Right renal cortex interstitium (tissue), 3 donors: Measurements from ENCODE around the gene TBX15. TPM values are rescaled to one million over a fixed set of nuclear protein-coding genes. Genes with fewer than 3 reads are reported as not detected.

ENCODE experiments used
- DNase-seq, 3 donors: peaks; one replicate each; pipeline ENCODE4 v3.0.0-alpha.2; 2013; ENCODE audit warnings: low read depth in 3 of 3, low spot score in 2 of 3
- polyA plus RNA-seq, 3 donors: library from polyadenylated mRNA; unstranded; fragments of 120-200 nt; gene quantifications; one replicate each; pipeline ENCODE4 v1.2.1, GENCODE V29; 2013; ENCODE audit not compliant: insufficient read length in 3 of 3

Gene TBX15
- polyA plus RNA-seq, 3 donors: 0.17 to 0.49 (median 0.31) TPM

DNA sequence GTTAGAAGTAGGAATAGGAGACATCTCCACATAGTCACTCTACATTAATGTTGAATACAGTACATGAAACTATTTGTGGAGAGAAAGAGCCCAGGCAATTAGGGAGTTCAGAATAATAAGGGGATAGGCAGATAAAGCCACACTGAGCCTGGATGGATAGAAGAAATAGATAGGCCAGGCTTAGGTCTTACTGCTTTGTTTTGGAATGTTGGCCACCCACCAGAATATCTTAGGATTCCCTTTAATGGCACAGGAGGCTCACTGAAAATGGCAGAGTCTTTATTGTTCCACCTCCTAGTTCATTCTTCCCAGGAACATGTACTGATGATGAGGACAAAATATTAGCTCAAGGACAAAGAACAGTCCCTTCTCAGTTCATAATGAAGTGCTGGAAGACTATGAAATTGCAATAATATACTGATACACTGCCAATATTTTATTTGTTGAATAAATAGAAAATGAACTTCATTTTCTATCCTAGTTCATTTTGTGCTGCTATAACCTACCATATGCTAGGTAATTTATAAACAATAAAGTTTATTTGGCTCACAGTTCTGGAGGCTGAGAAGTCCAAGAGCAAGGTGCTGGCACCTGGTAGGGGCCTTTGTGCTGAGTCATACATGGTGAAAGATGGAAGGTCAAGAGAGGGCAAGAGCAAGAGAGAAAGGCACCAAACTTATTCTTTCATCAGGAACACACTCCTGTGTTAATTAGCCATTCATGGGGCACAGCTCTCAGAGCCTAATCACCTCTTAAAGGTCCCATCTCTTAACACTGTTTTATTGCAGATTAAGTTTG, 87.3 kb downstream of the TBX15 start:
- no peak for DNase-seq

GRCh38 chr1:118899340-118899739, 88.8 kb downstream of the TBX15 start:
- no peak for DNase-seq

DNA sequence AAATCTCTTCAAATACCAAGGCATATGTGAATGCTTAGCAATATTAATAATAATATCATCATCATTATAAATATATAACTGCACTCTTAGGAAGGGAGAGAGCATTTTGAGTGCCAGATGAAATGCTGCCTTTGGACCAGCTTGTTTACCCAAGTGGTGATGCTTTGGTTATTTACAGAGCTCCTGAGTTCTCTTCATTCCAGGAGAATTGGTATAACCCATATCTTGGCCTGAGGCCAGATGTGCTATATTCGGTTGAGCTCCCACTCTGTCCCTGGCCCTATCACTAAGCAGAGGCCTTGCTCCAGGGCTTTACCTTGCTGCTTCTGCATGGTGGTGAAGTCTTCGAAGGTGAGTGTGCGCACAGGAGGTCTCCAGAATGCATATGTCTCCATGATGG, 89.4 kb downstream of the TBX15 start:
- DNase-seq: no peak

DNA sequence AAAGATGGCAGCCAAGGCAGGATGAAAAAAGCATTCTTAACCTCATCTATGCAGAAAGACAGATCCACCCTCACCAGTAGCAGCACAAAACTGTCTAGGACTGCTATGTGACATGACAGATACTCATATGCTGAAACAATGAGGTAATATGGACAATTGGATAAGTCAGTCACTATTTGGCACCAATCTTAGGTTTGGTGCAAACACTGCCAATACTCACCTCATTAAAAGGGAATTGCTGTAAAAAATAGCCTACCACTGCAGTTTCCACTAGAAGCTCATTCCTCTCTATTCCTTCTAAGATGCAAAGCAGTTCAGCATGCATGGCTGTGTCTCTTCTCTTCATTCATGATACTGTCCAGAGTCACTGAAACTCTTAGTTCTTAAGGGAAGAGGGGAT, 91.7 kb downstream of the TBX15 start:
- DNase-seq: no peak

- DNase-seq: no peak
These were observed 93.3 kb downstream of the TBX15 start for GRCh38 chr1:118894836-118895235.

GRCh38 chr1:118890851-118891384, 97.2 kb downstream of the TBX15 start:
- DNase-seq: no peak

- DNase-seq: no peak
These were observed 103.2 kb downstream of the TBX15 start for GRCh38 chr1:118884946-118885345.

DNA sequence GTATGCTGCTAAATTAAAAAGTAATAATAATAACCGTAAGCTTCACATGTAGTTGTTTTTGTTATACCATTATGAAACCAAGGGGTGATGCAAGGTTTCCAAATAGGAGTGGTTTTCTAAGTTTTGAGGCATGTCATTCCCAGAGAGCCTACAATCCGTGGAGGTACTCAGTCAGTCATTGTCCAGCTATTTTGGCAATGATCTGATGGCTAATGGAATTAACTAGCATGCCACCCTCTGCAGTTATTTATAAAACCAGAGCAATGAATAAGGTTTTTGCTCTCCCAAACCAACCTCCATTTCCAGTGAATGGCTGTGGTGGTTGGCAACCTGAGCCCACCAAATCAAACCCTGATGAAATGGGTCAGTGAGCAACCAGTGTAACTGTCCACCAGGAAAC, 106.4 kb downstream of the TBX15 start:
- DNase-seq: no peak

DNA sequence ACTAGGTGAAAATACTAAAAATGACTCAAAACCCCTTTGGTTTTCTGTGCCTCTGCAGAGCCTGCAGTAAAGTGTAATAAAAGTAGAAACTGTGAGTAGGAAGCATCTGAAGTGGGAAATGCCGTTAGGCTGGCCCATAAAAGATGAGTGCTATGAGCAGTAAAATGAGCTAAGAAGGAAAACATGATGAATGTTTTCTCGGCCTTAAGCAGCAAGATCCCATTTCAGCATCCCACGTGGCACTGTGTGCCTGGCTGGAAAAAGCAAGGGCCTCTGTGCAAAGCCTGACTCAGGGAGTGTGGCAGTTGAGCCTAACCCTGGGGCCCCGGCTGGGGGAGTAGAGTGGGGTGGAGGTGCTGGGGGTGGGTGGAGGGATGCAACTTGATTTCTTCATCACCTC, 109.5 kb downstream of the TBX15 start:
- DNase-seq: no peak

GRCh38 chr1:118877668-118878396, 110.3 kb downstream of the TBX15 start:
- DNase-seq: no peak

GRCh38 chr1:118871582-118872171, 116.5 kb downstream of the TBX15 start:
- DNase-seq: no peak

DNA sequence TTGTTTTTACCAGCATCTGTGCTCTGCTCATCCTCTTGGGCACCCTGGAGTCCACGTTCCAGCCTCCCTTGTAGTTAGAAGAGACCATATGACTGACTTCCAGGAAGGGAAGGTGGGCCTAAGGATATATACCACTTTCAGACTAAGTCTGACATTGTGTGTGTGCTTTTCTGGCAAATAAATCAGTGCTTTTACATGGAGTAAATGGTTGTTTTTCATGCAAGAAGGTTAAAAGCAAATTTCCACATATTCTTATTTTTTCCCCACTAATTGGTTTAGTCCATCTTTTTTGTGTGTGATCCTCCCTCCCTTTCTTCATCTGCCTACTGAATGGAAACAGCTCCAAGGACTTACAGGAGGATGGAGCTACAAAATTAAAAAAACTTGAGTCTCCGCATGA, 119.8 kb downstream of the TBX15 start:
- no peak for DNase-seq

DNA sequence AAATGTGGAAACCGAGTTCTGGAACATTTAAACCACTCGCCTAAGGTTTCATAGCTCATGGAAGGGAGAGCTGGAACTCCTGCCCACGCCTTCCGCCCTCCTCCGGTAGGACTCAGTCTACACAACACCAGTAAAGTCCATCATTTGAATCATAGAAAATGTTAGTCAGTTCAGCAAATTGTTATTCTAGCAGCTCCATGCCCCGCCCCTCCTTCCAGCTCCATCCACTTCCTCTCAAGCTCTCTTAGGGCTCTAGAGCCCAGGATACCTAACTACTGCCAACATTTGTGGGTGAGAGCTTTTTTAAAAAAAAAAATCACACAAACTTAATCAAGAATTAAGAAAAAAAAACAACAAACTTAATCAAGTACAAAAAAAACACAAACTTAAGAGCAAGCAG, 121.8 kb downstream of the TBX15 start:
- no peak for DNase-seq

DNA sequence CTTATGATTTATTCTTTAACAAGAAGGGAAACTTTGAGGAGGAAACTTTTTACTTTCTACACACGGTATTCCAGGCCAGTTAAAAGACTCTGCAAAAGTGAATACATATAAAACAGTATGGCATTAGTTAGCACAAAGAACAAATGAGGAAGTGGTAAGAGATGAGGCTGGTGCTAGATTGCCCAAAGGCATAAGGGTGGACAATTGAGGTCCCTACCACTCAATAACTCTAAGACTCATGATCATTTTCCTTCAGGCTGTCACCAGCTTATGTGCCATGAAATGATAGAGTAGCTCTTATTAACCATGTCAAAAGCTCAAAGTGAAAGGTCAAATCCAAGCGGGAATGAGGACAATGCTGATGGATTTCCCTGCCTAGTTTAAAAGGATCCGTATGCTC, 124.5 kb downstream of the TBX15 start:
- DNase-seq: no peak

DNA sequence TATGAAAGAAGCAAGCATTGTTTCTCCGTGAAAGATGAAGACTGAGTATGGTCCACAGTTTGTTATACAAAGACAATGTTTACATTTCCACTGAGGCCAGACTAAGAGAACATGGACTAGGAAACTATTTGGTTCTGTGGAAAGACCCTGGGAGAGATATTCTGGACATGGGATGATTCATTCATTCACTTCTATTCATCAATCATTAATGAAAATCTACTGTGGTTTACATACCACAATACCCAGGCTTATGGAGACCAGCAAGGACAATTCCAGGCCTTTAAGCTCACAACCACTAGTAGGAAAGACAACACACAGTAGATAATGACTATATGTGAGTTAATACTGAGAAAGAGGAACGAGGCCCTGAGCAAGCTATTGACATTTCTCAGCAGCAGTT, 125.4 kb downstream of the TBX15 start:
- no peak for DNase-seq

GRCh38 chr1:118861216-118861615, 126.9 kb downstream of the TBX15 start:
- DNase-seq: no peak

DNA sequence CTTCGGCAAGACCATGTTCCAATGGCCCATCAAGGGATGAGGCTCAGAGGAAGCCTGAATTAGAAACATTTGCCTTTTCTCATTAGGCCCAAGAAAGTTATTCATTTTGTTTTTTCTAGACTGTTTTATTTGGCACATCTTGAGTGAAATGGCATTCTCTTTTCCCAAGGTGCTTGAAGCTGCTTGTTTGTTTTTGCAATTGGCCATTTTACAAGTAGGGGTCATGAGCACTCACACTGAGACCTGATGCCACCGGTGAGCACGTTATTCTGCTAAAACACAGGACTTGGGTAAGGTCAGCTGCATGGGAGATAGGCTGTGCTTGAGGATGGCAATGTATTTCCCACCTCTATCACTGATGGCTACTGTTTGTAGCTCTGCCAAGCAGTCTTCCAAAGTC, 128.1 kb downstream of the TBX15 start:
- DNase-seq: no peak

DNA sequence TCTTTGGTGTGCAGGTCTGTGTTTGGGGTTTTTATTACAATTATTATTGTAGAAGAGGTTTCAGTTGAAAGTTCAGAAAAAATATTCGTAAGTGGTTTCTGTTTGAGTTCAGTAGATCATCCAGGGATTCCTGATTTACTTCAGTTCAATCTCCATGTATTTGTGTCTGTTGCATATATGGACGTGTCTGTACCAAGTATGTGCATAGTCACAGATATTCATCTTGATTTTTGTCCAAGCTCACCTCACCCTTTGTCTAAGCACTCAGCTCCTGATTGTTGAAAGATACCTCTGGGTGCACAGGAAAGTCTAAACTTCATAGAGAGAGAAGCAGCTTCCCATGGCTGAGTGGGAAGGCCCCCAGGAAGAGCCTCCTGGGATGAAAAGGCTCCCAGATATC, 141.7 kb downstream of the TBX15 start:
- no peak for DNase-seq

DNA sequence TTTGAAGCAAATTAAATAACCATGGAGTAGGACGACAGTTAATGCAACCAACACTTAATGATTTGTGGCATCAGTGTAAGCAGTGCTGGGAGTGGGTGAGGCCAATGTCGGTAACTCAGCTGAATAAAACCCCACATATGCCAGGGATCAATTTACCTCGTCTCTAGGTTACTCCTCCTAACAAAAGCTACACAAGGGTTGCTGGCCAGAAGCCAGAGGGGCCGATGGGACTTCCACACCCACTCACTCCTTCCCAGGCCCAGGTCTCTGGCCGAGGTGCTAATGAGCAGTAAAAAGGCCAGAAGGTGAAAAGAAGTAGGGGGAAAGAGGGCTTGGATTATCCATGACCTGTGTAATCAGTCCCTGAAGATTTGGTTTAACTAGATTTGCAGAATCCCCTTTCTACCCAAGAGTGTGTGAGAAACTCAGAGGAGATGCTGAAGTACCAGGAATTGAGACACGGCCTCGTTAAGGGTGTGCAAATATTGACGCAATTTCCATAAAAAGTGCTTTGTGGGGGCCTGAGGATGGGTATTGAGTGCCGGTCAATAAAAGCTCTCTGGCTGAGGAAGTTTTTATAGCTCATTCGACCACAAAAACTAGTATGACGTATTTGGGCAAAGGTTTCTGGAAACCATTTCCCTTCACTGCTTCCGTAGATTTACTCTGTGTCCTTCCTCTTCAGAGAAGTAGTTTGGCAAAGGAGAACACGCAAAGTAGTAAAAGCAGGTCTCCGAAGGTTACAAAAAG, 145.5 kb downstream of the TBX15 start:
- peak; percentile 16 to 52 (median 39) for DNase-seq

- no peak for DNase-seq
These were observed 146.6 kb downstream of the TBX15 start for GRCh38 chr1:118841521-118841920.
